H1 (cell line): ENCODE results near the gene S100A6. TPM values are rescaled to one million over a fixed set of nuclear protein-coding genes. Genes with fewer than 3 reads are reported as not detected.

Experiments used
- ASH2L ChIP-seq: fragments of 200-600, 300-600 bp; sonication (generic); IDR thresholded peaks from one replicate; pipeline ENCODE4 v1.7.1; 2017; ENCODE audit warnings: low read length
- CBX8 ChIP-seq: fragments of 300-800, 300-1000 bp; sonication (generic); IDR thresholded peaks from 2 replicates; pipeline ENCODE4 v1.7.1; 2016; ENCODE audit warnings: low read depth, low read length, borderline replicate concordance
- CEBPB ChIP-seq: IDR thresholded peaks from 2 replicates; pipeline ENCODE4 v1.6.1; 2012; ENCODE audit warnings: low read depth, low read length
- EP300 ChIP-seq, 2 experiments: IDR thresholded peaks; 1 replicate in 1 of 2; 2 replicates in 1 of 2; pipeline ENCODE4 v1.6.1; 2011 to 2012; ENCODE audit warnings: low read depth in 2 of 2, low read length in 2 of 2, mild to moderate bottlenecking in 2 of 2, borderline replicate concordance in 1 of 2, inconsistent platforms in 1 of 2, moderate library complexity in 1 of 2
- GABPA ChIP-seq: IDR thresholded peaks from 2 replicates; pipeline ENCODE4 v1.6.1; 2011; ENCODE audit warnings: mild to moderate bottlenecking, low read length, moderate library complexity, borderline replicate concordance; ENCODE audit not compliant: insufficient read depth
- JUN ChIP-seq: IDR thresholded peaks from 2 replicates; pipeline ENCODE4 v1.6.1; 2011; ENCODE audit warnings: low read depth, mild to moderate bottlenecking, improper control_type of control experiment, low read length
- RAD21 ChIP-seq, 2 experiments: IDR thresholded peaks in 1 of 2; conservative IDR thresholded peaks in 1 of 2; 2 replicates each; pipeline ENCODE4 v1.6.1; 2011; ENCODE audit warnings: low read depth in 2 of 2, low read length in 2 of 2, improper control_type of control experiment in 1 of 2, inconsistent platforms in 1 of 2, mild to moderate bottlenecking in 1 of 2, moderate library complexity in 1 of 2
- RFX5 ChIP-seq: IDR thresholded peaks from 2 replicates; pipeline ENCODE4 v1.6.1; 2011; ENCODE audit warnings: low read depth, low read length, improper control_type of control experiment, borderline replicate concordance
- RXRA ChIP-seq: IDR thresholded peaks from 2 replicates; pipeline ENCODE4 v1.6.1; 2011; ENCODE audit warnings: low read depth, mild to moderate bottlenecking, low read length, moderate library complexity; ENCODE audit not compliant: insufficient read depth
- SAP30 ChIP-seq: fragments of 300-600 bp; sonication (generic); IDR thresholded peaks from 2 replicates; pipeline ENCODE4 v1.7.1; 2012; ENCODE audit warnings: low read length, moderate library complexity, mild to moderate bottlenecking, inconsistent platforms; ENCODE audit not compliant: insufficient read depth, insufficient replicate concordance
- SIRT6 ChIP-seq: IDR thresholded peaks from one replicate; pipeline ENCODE4 v1.7.1; 2012; ENCODE audit warnings: low read length, inconsistent platforms
- SIX5 ChIP-seq: IDR thresholded peaks from 2 replicates; pipeline ENCODE4 v1.6.1; 2011; ENCODE audit warnings: mild to moderate bottlenecking, low read depth, low read length
- TAF1 ChIP-seq: IDR thresholded peaks from 2 replicates; pipeline ENCODE4 v1.6.1; 2011; ENCODE audit warnings: mild to moderate bottlenecking, low read depth, low read length
- YY1 ChIP-seq: IDR thresholded peaks from 2 replicates; pipeline ENCODE4 v1.6.1; 2011; ENCODE audit warnings: low read depth, mild to moderate bottlenecking, low read length
- polyA plus RNA-seq, 7 experiments: library from polyadenylated mRNA; depleted of rRNA in 3 of 7; stranded (reverse) in 5 of 7; unstranded in 2 of 7; fragments of >200 nt in 5 of 7; fragments of 200-250 nt in 2 of 7; gene quantifications; 1 replicate in 5 of 7; 2 replicates in 1 of 7; 4 replicates in 1 of 7; pipeline versions ENCODE4 v1.2.1 to v1.2.3, GENCODE V29; 2011 to 2013; ENCODE audit warnings: missing spikeins in 2 of 7, mixed read lengths in 2 of 7
- total RNA-seq: library from RNA; stranded (reverse); fragmentation: NEBNext Ultra II Directional; extraction: Animal tissue kit (Norgen Biotek cat#: 25700); gene quantifications from 2 replicates; pipeline ENCODE4 v1.2.1, GENCODE V29; 2021
- TF ChIP-seq, protein P1 (sequence below), 3 experiments: IDR thresholded peaks; 1 replicate in 2 of 3; 2 replicates in 1 of 3; pipeline versions ENCODE4 v1.5.1 to v1.6.1; 2011; ENCODE audit warnings: low read length in 3 of 3, mild to moderate bottlenecking in 3 of 3, inconsistent platforms in 2 of 3, low read depth in 1 of 3, moderate library complexity in 1 of 3; ENCODE audit not compliant: insufficient read depth in 1 of 3; ENCODE audit errors: control extremely low read depth in 1 of 3
- TF ChIP-seq, protein P2 (sequence below): IDR thresholded peaks from 2 replicates; pipeline ENCODE4 v1.6.1; 2011; ENCODE audit warnings: low read length, improper control_type of control experiment
- TF ChIP-seq, protein P3 (sequence below): IDR thresholded peaks from 2 replicates; pipeline ENCODE4 v1.6.1; 2011; ENCODE audit warnings: low read depth, mild to moderate bottlenecking, low read length; ENCODE audit not compliant: insufficient read depth
- TF ChIP-seq, protein P4 (sequence below): IDR thresholded peaks from 2 replicates; pipeline ENCODE4 v1.6.1; 2012; ENCODE audit warnings: inconsistent platforms

S100A6 gene
- total and polyA plus RNA-seq, 2 of the 8 experiments (the other 6 are each of a cell fraction or from before 2014, with no cell fraction given): 11.1 to 63.0 TPM

DNA sequence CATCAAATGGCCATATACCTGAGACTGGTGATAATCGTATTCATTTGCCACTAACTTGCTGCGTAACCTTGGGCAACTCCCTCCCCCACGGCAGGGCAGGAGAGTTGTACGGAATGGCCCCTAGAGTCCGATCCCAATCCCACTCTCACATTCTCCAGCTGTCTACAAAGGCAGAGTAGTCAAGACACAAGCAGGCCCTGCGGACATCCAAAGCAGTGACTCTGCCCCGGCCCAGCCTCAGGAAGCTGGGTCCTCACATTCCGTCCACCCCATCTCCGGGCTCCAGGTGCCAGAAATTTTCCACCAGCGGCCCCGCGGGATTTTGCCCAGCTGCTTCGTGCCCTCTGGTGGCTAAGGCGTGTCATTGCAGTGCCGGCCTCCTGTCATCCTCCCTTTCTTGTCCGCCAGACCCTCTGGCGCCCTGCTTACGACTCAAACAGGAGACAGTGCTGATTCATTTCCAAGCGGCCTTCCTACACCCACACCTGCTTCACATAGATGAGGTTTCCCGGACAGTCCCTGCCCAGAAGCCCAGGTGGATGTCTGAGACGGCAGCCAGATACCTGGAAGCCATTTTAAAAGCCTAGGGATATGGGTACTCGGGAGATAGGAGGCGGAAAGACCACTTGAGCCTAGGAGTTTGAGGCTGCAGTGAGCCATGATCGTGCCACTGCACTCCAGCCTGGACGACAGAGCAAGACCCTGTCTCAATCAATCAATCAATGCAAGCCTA lies 32.7 kb upstream of the S100A6 start (continued):
- TF ChIP-seq RAD21 (IDR thresholded peaks at IDR 0.05 in 1 of 2, conservative IDR thresholded peaks at IDR 0.05 in 1 of 2; ENCODE audit: low read depth in 2 of 2, low read length in 2 of 2) (peak; percentile 95 to 97), TAF1 (peak; percentile 61; the same call in 1 of the 2 replicates), RXRA (no peak), ASH2L (no peak), SAP30 (no peak), SIRT6 (no peak), EP300 (IDR thresholded peaks at IDR 0.05; ENCODE audit: borderline replicate concordance in 1 of 2, low read depth in 2 of 2, low read length in 2 of 2) (peak in 1 of 2 experiments; percentile 63; a peak in 1 of 3 replicates), GABPA (peak; percentile 53; the same call in 1 of the 2 replicates), JUN (no peak), CBX8 (no peak), RFX5 (no peak), CEBPB (no peak), SIX5 (no peak), YY1 (peak; percentile 42)
- TF ChIP-seq, protein P1, sequence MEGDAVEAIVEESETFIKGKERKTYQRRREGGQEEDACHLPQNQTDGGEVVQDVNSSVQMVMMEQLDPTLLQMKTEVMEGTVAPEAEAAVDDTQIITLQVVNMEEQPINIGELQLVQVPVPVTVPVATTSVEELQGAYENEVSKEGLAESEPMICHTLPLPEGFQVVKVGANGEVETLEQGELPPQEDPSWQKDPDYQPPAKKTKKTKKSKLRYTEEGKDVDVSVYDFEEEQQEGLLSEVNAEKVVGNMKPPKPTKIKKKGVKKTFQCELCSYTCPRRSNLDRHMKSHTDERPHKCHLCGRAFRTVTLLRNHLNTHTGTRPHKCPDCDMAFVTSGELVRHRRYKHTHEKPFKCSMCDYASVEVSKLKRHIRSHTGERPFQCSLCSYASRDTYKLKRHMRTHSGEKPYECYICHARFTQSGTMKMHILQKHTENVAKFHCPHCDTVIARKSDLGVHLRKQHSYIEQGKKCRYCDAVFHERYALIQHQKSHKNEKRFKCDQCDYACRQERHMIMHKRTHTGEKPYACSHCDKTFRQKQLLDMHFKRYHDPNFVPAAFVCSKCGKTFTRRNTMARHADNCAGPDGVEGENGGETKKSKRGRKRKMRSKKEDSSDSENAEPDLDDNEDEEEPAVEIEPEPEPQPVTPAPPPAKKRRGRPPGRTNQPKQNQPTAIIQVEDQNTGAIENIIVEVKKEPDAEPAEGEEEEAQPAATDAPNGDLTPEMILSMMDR (IDR thresholded peaks at IDR 0.05; ENCODE audit: control extremely low read depth in 1 of 3, insufficient read depth in 1 of 3, low read depth in 1 of 3, low read length in 3 of 3): peak; percentile 92 to 98 (median 97)
- TF ChIP-seq, protein P2, sequence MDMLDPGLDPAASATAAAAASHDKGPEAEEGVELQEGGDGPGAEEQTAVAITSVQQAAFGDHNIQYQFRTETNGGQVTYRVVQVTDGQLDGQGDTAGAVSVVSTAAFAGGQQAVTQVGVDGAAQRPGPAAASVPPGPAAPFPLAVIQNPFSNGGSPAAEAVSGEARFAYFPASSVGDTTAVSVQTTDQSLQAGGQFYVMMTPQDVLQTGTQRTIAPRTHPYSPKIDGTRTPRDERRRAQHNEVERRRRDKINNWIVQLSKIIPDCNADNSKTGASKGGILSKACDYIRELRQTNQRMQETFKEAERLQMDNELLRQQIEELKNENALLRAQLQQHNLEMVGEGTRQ: no peak
- TF ChIP-seq, protein P3, sequence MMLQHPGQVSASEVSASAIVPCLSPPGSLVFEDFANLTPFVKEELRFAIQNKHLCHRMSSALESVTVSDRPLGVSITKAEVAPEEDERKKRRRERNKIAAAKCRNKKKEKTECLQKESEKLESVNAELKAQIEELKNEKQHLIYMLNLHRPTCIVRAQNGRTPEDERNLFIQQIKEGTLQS: 0 out of 2 replicates have a peak, but pooled peaks have one; percentile 54
- TF ChIP-seq, protein P4, sequence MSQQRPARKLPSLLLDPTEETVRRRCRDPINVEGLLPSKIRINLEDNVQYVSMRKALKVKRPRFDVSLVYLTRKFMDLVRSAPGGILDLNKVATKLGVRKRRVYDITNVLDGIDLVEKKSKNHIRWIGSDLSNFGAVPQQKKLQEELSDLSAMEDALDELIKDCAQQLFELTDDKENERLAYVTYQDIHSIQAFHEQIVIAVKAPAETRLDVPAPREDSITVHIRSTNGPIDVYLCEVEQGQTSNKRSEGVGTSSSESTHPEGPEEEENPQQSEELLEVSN: peak; percentile 32
